SKM-1 treated with dmso at 0.1 percent for 144 hours (cell line): ENCODE measurements around the gene RXYLT1.

Experiments used
- DNase-seq: peaks from one replicate; lab custom pipeline; 2025; ENCODE audit not compliant: unreplicated experiment; lab: John Stamatoyannopoulos, UW

Gene RXYLT1

GRCh38 chr12:63802012-63802608 lies 22.4 kb downstream of the RXYLT1 start:
- DNase-seq: peak; percentile 17

- DNase-seq: no peak
Observed at GRCh38 chr12:63804746-63805145, 25.0 kb downstream of the RXYLT1 start.

GRCh38 chr12:63805704-63806672 lies 26.3 kb downstream of the RXYLT1 start:
- DNase-seq: no peak

GRCh38 chr12:63808631-63809030 lies 28.9 kb downstream of the RXYLT1 start:
- DNase-seq: no peak

- DNase-seq: no peak
Observed at GRCh38 chr12:63809566-63809965, 29.9 kb downstream of the RXYLT1 start.

GRCh38 chr12:63811334-63811733 lies 31.6 kb downstream of the RXYLT1 start:
- DNase-seq: no peak

- no peak for DNase-seq
Observed at GRCh38 chr12:63811755-63812154, 32.0 kb downstream of the RXYLT1 start.

- no peak for DNase-seq
Observed at GRCh38 chr12:63814146-63814772, 34.5 kb downstream of the RXYLT1 start.

- no peak for DNase-seq
Observed at GRCh38 chr12:63815482-63815852, 35.8 kb downstream of the RXYLT1 start.

GRCh38 chr12:63816031-63816430 lies 36.3 kb downstream of the RXYLT1 start:
- no peak for DNase-seq

- no peak for DNase-seq
Observed at GRCh38 chr12:63820427-63820826, 40.7 kb downstream of the RXYLT1 start.

- no peak for DNase-seq
Observed at GRCh38 chr12:63821781-63822251, 42.1 kb downstream of the RXYLT1 start.

- no peak for DNase-seq
Observed at GRCh38 chr12:63822352-63822751, 42.6 kb downstream of the RXYLT1 start.

- no peak for DNase-seq
Observed at GRCh38 chr12:63823040-63823439, 43.3 kb downstream of the RXYLT1 start.

- DNase-seq: peak; percentile 44
Observed at GRCh38 chr12:63826006-63826585, 46.4 kb downstream of the RXYLT1 start.

- DNase-seq: no peak
Observed at GRCh38 chr12:63828867-63829266, 49.2 kb downstream of the RXYLT1 start.

- no peak for DNase-seq
Observed at GRCh38 chr12:63836046-63836445, 56.3 kb downstream of the RXYLT1 start.

GRCh38 chr12:63836936-63837335 lies 57.2 kb downstream of the RXYLT1 start:
- no peak for DNase-seq

- no peak for DNase-seq
Observed at GRCh38 chr12:63838411-63838810, 58.7 kb downstream of the RXYLT1 start.

- no peak for DNase-seq
Observed at GRCh38 chr12:63841011-63841410, 61.3 kb downstream of the RXYLT1 start.

- no peak for DNase-seq
Observed at GRCh38 chr12:63841571-63841970, 61.9 kb downstream of the RXYLT1 start.
